HepG2 (cell line): ENCODE results near the gene FBXO7. TPM values are rescaled to one million over a fixed set of nuclear protein-coding genes. Genes with fewer than 3 reads are reported as not detected.

Experiments used
- EZH2 ChIP-seq: conservative IDR thresholded peaks from 2 replicates; pipeline ENCODE4 v1.6.1; 2012; ENCODE audit warnings: mild to moderate bottlenecking, low read depth, low read length, moderate library complexity
- FOXC1 ChIP-seq: sonication (generic); formaldehyde crosslinking; IDR thresholded peaks from 2 replicates; pipeline ENCODE4 v1.8.0; 2022; ENCODE audit warnings: mild to moderate bottlenecking, missing genetic modification reagents, borderline replicate concordance
- HDAC2 ChIP-seq: sonication (generic); formaldehyde crosslinking; IDR thresholded peaks from 2 replicates; pipeline ENCODE4 v1.4.0; 2020; ENCODE audit warnings: missing genetic modification reagents
- MEF2D ChIP-seq: sonication (generic); formaldehyde crosslinking; IDR thresholded peaks from 2 replicates; pipeline ENCODE4 v1.5.1; 2020; ENCODE audit warnings: mild to moderate bottlenecking, missing genetic modification reagents
- NCOR1 ChIP-seq: fragments of 200-600 bp; sonication (generic); IDR thresholded peaks from 2 replicates; pipeline ENCODE4 v1.7.0; 2017; ENCODE audit warnings: antibody characterized with exemption, low read length, borderline replicate concordance
- PHF8 ChIP-seq: sonication (generic); formaldehyde crosslinking; IDR thresholded peaks from 2 replicates; pipeline ENCODE4 v1.5.0; 2020; ENCODE audit warnings: missing genetic modification reagents
- STAT5B ChIP-seq: sonication (generic); formaldehyde crosslinking; IDR thresholded peaks from 2 replicates; pipeline ENCODE4 v1.4.0; 2020; ENCODE audit warnings: missing genetic modification reagents
- ZFYVE20 ChIP-seq: sonication (generic); formaldehyde crosslinking; IDR thresholded peaks from 2 replicates; pipeline ENCODE4 v1.8.0; 2023; ENCODE audit warnings: low read depth, mild to moderate bottlenecking, moderate library complexity, missing genetic modification reagents, borderline replicate concordance
- ZMAT3 ChIP-seq: sonication (generic); formaldehyde crosslinking; conservative IDR thresholded peaks from 2 replicates; pipeline ENCODE4 v1.7.0; 2021; ENCODE audit warnings: missing genetic modification reagents
- ZNF12 ChIP-seq: sonication (generic); formaldehyde crosslinking; IDR thresholded peaks from 2 replicates; pipeline ENCODE4 v1.5.0; 2020; ENCODE audit warnings: missing genetic modification reagents
- ZNF207 ChIP-seq: fragments of 450-650 bp; IDR thresholded peaks from 2 replicates; pipeline ENCODE4 v1.6.1; 2016; ENCODE audit warnings: antibody characterized with exemption, borderline replicate concordance
- ZNF737 ChIP-seq: sonication (generic); formaldehyde crosslinking; IDR thresholded peaks from 2 replicates; pipeline ENCODE4 v1.5.0; 2020; ENCODE audit warnings: missing genetic modification reagents, mild to moderate bottlenecking, borderline replicate concordance
- ZNF768 ChIP-seq: sonication (generic); formaldehyde crosslinking; IDR thresholded peaks from 2 replicates; pipeline ENCODE4 v1.4.0; 2020; ENCODE audit warnings: missing genetic modification reagents
- ZSCAN22 ChIP-seq: sonication (generic); formaldehyde crosslinking; IDR thresholded peaks from 2 replicates; pipeline ENCODE4 v1.4.0; 2020; ENCODE audit warnings: mild to moderate bottlenecking, missing genetic modification reagents
- polyA plus RNA-seq, 8 experiments: library from polyadenylated mRNA; depleted of rRNA in 3 of 8; stranded (reverse) in 7 of 8; unstranded in 1 of 8; fragments of >200 nt; fragmentation: Illumina TruSeq in 4 of 8; extraction: Trizol in 4 of 8; gene quantifications; 2 replicates each; pipeline versions ENCODE4 v1.2.1 to v1.2.3, GENCODE V29; 2011 to 2016; ENCODE audit warnings: low read depth in 4 of 8, missing spikeins in 1 of 8, mixed read lengths in 1 of 8; ENCODE audit not compliant: insufficient read depth in 1 of 8
- total RNA-seq, 5 experiments: library from RNA; depleted of rRNA; stranded (reverse); fragments of >200 nt; fragmentation: Illumina TruSeq; extraction: Trizol; gene quantifications; 2 replicates each; pipeline ENCODE4 v1.2.3, GENCODE V29; 2016; ENCODE audit warnings: low read depth in 1 of 5
- TF ChIP-seq, protein P1 (sequence below): sonication (generic); formaldehyde crosslinking; conservative IDR thresholded peaks from 2 replicates; pipeline ENCODE4 v1.4.0; 2020; ENCODE audit warnings: missing genetic modification reagents
- TF ChIP-seq, protein P2 (sequence below): sonication (generic); formaldehyde crosslinking; IDR thresholded peaks from 2 replicates; pipeline ENCODE4 v1.4.0; 2020; ENCODE audit warnings: missing genetic modification reagents
- TF ChIP-seq, protein P3 (sequence below): IDR thresholded peaks from 2 replicates; pipeline ENCODE4 v1.6.1; 2016; ENCODE audit warnings: mild to moderate bottlenecking, missing biosample characterization, missing genetic modification reagents
- TF ChIP-seq, protein P4 (sequence below): sonication (generic); formaldehyde crosslinking; IDR thresholded peaks from 2 replicates; pipeline ENCODE4 v1.5.0; 2020; ENCODE audit warnings: missing genetic modification reagents
- TF ChIP-seq, protein P5 (sequence below): sonication (generic); formaldehyde crosslinking; IDR thresholded peaks from 2 replicates; pipeline ENCODE4 v1.9.0; 2022; ENCODE audit warnings: low read depth, missing genetic modification reagents

FBXO7 gene
- total and polyA plus RNA-seq, 2 of the 13 experiments (the other 11 are each of a cell fraction or from before 2014, with no cell fraction given), result 105 to 172 TPM

DNA sequence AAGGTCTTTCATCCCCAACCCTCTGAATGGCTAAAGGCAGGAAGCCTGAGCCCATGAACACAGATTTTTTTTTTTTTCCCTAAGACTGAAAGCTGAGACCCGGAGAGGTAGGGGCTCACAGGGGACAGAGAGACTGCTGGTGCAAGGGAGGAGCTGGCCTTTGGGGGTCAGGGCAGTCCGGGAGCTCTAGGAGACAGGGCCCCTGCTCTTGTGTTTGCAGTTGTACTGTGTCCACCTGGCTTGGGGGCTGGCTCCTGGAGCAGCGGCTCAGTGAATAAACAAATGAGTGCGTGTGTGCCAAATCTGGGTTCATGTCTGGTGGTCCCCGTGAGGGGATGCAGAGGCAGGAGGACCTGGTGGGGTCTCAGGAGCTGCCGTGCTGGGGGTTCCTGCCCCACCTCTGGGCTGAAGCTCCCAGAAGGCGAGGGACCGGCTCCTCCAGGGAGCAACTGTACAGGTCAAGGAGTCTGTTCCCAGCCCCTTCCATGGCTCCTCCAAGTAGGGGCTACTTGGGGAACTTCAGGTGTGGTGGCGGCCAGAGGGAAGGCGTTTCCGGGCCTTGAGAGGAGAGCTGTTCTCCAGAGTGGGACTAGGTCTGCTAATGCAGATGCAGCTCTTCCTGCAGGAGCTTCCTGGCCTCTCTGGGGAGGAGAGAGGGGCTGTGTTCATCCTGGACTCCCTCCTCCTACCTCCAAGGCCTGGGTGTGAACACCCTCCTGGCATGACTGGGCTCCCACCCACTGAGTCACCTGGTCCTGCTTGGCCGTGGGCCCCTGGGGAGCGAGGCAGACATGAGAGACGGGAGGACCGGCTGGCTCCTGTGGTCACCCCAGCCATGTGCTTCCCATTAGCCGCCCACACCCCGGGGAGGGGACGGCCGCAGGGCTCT lies 57.6 kb downstream of the FBXO7 start (continued):
- TF ChIP-seq MEF2D (CRISPR knock-in tag) (no peak; the same call in none of the 2 replicates), PHF8 (CRISPR knock-in tag) (peak; percentile 49; the same call in 1 of the 2 replicates), STAT5B (CRISPR knock-in tag) (0 out of 2 replicates have a peak, but pooled peaks have one; percentile 58), ZNF768 (CRISPR knock-in tag) (peak; percentile 31; the same call in 1 of the 2 replicates), EZH2 (no peak), ZNF12 (CRISPR knock-in tag) (no peak), ZMAT3 (CRISPR knock-in tag) (peak; percentile 96), ZNF737 (CRISPR knock-in tag) (peak; percentile 22; the same call in 1 of the 2 replicates), ZNF207 (no peak), ZSCAN22 (CRISPR knock-in tag) (0 out of 2 replicates have a peak, but pooled peaks have one; percentile 6), FOXC1 (CRISPR knock-in tag) (peak; percentile 91; the same call in 1 of the 2 replicates), NCOR1 (no peak), ZFYVE20 (no peak), HDAC2 (CRISPR knock-in tag) (peak; percentile 81; the same call in 1 of the 2 replicates)
- TF ChIP-seq, protein P1, sequence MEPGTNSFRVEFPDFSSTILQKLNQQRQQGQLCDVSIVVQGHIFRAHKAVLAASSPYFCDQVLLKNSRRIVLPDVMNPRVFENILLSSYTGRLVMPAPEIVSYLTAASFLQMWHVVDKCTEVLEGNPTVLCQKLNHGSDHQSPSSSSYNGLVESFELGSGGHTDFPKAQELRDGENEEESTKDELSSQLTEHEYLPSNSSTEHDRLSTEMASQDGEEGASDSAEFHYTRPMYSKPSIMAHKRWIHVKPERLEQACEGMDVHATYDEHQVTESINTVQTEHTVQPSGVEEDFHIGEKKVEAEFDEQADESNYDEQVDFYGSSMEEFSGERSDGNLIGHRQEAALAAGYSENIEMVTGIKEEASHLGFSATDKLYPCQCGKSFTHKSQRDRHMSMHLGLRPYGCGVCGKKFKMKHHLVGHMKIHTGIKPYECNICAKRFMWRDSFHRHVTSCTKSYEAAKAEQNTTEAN (CRISPR knock-in tag), result peak; percentile 32; the same call in 1 of the 2 replicates
- TF ChIP-seq, protein P2, sequence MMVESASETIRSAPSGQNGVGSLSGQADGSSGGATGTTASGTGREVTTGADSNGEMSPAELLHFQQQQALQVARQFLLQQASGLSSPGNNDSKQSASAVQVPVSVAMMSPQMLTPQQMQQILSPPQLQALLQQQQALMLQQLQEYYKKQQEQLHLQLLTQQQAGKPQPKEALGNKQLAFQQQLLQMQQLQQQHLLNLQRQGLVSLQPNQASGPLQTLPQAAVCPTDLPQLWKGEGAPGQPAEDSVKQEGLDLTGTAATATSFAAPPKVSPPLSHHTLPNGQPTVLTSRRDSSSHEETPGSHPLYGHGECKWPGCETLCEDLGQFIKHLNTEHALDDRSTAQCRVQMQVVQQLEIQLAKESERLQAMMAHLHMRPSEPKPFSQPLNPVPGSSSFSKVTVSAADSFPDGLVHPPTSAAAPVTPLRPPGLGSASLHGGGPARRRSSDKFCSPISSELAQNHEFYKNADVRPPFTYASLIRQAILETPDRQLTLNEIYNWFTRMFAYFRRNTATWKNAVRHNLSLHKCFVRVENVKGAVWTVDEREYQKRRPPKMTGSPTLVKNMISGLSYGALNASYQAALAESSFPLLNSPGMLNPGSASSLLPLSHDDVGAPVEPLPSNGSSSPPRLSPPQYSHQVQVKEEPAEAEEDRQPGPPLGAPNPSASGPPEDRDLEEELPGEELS (CRISPR knock-in tag), result peak; percentile 76
- TF ChIP-seq, protein P3, sequence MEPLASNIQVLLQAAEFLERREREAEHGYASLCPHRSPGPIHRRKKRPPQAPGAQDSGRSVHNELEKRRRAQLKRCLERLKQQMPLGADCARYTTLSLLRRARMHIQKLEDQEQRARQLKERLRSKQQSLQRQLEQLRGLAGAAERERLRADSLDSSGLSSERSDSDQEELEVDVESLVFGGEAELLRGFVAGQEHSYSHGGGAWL, result peak; percentile 80; the same call in 1 of the 2 replicates
- TF ChIP-seq, protein P4, sequence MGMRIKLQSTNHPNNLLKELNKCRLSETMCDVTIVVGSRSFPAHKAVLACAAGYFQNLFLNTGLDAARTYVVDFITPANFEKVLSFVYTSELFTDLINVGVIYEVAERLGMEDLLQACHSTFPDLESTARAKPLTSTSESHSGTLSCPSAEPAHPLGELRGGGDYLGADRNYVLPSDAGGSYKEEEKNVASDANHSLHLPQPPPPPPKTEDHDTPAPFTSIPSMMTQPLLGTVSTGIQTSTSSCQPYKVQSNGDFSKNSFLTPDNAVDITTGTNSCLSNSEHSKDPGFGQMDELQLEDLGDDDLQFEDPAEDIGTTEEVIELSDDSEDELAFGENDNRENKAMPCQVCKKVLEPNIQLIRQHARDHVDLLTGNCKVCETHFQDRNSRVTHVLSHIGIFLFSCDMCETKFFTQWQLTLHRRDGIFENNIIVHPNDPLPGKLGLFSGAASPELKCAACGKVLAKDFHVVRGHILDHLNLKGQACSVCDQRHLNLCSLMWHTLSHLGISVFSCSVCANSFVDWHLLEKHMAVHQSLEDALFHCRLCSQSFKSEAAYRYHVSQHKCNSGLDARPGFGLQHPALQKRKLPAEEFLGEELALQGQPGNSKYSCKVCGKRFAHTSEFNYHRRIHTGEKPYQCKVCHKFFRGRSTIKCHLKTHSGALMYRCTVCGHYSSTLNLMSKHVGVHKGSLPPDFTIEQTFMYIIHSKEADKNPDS (CRISPR knock-in tag), result peak; percentile 89; the same call in 1 of the 2 replicates
- TF ChIP-seq, protein P5, sequence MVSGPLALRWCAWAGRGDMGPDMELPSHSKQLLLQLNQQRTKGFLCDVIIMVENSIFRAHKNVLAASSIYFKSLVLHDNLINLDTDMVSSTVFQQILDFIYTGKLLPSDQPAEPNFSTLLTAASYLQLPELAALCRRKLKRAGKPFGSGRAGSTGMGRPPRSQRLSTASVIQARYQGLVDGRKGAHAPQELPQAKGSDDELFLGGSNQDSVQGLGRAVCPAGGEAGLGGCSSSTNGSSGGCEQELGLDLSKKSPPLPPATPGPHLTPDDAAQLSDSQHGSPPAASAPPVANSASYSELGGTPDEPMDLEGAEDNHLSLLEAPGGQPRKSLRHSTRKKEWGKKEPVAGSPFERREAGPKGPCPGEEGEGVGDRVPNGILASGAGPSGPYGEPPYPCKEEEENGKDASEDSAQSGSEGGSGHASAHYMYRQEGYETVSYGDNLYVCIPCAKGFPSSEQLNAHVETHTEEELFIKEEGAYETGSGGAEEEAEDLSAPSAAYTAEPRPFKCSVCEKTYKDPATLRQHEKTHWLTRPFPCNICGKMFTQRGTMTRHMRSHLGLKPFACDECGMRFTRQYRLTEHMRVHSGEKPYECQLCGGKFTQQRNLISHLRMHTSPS (CRISPR knock-in tag), result no peak; the same call in 1 of the 2 replicates
